Kidney epithelial cell (primary cell): ENCODE measurements around the gene BUD31. TPM values are rescaled to one million over a fixed set of nuclear protein-coding genes. Genes with fewer than 3 reads are reported as not detected.
"Not testable (repeated sequence)": the region's sequence is repeated elsewhere in the genome, so short reads cannot be mapped to it uniquely, and the experiment has no call there.

Experiments
- DNase-seq: peaks from one replicate; pipeline ENCODE4 v3.0.0-alpha.2; 2010; ENCODE audit warnings: low read depth
- H3K27me3 ChIP-seq: 2 replicates; pipeline ENCODE4 v1.6.0; 2011; ENCODE audit warnings: low read length; ENCODE audit not compliant: control insufficient read depth, insufficient read depth
- H3K36me3 ChIP-seq: 2 replicates; pipeline ENCODE4 v1.5.1; 2011; ENCODE audit warnings: low read length; ENCODE audit not compliant: control insufficient read depth, insufficient read depth
- H3K4me3 ChIP-seq: 2 replicates; pipeline ENCODE4 v1.5.1; 2011; ENCODE audit warnings: low read depth, mild to moderate bottlenecking, control low read depth, low read length
- total RNA-seq: library from RNA; depleted of rRNA; stranded (reverse); fragments of >200 nt; gene quantifications from 2 replicates; pipeline ENCODE4 v1.2.3, GENCODE V29; 2015
- TF ChIP-seq, protein P1 (sequence below): IDR thresholded peaks from 2 replicates; pipeline ENCODE4 v1.5.1; 2011; ENCODE audit warnings: mild to moderate bottlenecking, moderate library complexity, low read length, control low read depth, inconsistent platforms; ENCODE audit not compliant: insufficient read depth, poor library complexity, severe bottlenecking

Gene BUD31
- total RNA-seq, 1 donor from 2014 or later: 153 TPM

DNA sequence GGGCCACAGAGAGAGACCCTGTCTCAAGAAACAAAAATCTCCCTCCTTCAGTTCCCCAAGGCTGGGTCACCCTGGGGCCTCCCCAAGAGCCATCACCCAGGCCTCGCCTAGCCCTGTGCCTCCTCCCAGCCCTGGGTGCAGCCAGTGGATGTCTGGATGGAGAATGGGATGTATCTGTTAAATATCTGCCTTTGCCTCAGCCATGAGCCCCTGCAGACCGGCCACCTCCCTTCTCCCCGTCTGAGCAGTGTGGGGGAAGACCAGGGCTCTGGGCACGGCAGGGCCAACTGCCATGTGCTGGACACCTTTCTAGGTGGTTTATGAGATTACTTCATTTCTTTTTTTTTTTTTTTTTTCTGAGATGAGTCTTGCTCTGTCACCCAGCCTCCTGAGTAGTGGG, 24.2 kb upstream of the BUD31 start:
- TF ChIP-seq, protein P1, sequence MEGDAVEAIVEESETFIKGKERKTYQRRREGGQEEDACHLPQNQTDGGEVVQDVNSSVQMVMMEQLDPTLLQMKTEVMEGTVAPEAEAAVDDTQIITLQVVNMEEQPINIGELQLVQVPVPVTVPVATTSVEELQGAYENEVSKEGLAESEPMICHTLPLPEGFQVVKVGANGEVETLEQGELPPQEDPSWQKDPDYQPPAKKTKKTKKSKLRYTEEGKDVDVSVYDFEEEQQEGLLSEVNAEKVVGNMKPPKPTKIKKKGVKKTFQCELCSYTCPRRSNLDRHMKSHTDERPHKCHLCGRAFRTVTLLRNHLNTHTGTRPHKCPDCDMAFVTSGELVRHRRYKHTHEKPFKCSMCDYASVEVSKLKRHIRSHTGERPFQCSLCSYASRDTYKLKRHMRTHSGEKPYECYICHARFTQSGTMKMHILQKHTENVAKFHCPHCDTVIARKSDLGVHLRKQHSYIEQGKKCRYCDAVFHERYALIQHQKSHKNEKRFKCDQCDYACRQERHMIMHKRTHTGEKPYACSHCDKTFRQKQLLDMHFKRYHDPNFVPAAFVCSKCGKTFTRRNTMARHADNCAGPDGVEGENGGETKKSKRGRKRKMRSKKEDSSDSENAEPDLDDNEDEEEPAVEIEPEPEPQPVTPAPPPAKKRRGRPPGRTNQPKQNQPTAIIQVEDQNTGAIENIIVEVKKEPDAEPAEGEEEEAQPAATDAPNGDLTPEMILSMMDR: no peak
- DNase-seq: no peak
- H3K27me3 ChIP-seq: no peaks in the 10 kb centered on the region
- no peaks in the 10 kb centered on the region for H3K36me3 ChIP-seq
- H3K4me3 ChIP-seq: no peak overlapping the region

DNA sequence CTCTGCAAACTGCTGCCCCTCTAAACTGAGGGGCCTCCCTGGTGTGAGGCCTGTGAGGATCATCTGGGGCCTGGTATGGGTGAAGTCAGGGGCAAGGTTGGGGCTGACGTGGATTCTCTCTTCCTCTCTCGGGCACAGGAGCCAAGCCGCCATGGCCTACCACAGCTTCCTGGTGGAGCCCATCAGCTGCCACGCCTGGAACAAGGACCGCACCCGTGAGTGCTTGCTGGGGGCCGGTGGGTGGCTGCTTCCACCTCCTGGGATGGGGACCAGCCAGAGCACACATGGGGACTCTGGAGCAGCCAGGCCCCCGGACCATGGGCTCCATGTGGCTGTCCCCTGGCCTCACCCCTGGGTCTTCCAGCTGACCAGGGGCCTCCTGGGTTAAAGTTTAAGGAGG, 23.2 kb upstream of the BUD31 start:
- TF ChIP-seq, protein P1: no peak
- Histone ChIP-seq H3K36me3 (peaks cover 2% of the 10 kb centered on the region), H3K27me3 (no peaks in the 10 kb centered on the region), H3K4me3 (no peak overlapping the region)
- no peak for DNase-seq

DNA sequence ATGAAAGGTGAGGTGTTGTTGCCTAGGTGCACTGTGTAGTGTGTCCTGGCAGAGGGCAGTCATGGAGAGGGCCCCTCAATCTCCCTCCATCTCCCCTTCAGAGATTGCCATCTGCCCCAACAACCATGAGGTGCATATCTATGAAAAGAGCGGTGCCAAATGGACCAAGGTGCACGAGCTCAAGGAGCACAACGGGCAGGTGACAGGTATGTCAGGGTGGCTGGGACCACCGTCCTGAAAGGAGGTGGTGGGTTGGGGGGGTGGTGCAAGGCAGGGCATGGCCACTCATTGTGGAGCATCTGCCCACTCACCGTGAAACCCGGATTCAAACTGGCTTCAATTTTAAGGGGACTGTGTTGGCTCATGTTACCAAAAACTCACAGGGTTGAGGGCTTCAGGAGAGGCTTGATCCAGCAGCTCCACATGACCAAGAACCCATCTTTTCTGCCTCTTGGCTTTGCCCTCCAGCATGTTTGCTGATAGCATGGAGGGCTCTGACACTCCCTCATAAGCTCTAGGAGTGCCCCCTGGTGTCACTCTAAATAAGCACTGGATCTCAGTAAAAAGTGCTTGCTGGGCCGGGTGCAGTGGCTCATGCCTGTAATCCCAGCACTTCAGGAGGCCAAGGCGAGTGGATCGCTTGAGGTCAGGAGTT, 22.1 kb upstream of the BUD31 start:
- DNase-seq: no peak
- TF ChIP-seq, protein P1: peak; percentile 31
- H3K36me3 ChIP-seq: peaks cover 6% of the 10 kb centered on the region

DNA sequence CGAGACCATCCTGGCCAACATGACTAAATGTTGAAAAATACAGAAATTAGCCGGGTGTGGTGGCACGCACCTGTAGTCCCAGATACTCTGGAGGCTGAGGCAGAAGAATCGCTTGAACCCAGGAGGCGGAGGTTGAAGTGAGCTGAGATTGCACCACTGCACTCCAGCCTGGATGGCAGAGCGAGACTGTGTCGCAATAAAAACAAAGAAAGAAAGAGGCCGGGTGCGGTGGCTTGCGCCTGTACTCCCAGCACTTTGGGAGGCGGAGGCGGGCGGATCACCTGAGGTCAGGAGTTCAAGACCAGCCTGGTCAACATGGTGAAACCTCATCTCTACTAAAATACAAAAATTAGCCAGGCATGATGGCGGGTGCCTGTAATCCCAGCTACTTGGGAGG, 21.5 kb upstream of the BUD31 start:
- not testable (repeated sequence) for H3K4me3 ChIP-seq, DNase-seq, H3K36me3 ChIP-seq, H3K27me3 ChIP-seq

More for the DNA sequence above, 22.1 kb upstream of the BUD31 start:
- H3K4me3 ChIP-seq: no peak overlapping the region
- no peaks in the 10 kb centered on the region for H3K27me3 ChIP-seq

DNA sequence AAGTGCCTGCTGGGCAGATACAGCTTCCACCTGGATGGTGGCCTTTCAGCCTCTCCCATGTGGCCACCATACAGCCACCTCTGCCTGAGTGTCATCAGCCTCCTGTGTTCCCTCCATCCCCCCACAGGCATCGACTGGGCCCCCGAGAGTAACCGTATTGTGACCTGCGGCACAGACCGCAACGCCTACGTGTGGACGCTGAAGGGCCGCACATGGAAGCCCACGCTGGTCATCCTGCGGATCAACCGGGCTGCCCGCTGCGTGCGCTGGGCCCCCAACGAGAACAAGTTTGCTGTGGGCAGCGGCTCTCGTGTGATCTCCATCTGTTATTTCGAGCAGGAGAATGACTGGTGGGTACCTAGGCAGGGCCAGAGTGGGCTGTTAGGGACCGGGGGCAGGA, 20.9 kb upstream of the BUD31 start:
- Histone ChIP-seq H3K36me3 (peaks cover 9% of the 10 kb centered on the region), H3K4me3 (no peak overlapping the region), H3K27me3 (no peaks in the 10 kb centered on the region)
- no peak for DNase-seq
- TF ChIP-seq, protein P1: no peak

DNA sequence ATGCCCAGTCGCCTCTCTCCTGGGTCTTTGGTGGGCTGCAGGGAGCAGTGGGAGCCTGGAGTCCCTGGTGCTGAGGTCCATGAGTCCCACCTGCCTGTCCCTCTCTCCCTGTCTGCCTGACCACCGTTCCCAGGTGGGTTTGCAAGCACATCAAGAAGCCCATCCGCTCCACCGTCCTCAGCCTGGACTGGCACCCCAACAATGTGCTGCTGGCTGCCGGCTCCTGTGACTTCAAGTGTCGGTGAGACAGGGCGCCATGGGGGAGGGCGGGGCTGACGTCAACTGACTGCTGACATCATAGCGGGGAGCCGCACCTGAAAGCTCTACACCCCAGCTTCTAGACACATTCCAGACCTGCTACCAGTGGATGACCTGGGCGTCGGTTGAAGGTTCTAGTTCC, 19.0 kb upstream of the BUD31 start:
- no peaks in the 10 kb centered on the region for H3K27me3 ChIP-seq
- no peak overlapping the region for H3K4me3 ChIP-seq
- DNase-seq: no peak
- H3K36me3 ChIP-seq: peaks cover 11% of the 10 kb centered on the region
- TF ChIP-seq, protein P1: no peak
